ENCODE measurements around the gene EEF2K.

DNA sequence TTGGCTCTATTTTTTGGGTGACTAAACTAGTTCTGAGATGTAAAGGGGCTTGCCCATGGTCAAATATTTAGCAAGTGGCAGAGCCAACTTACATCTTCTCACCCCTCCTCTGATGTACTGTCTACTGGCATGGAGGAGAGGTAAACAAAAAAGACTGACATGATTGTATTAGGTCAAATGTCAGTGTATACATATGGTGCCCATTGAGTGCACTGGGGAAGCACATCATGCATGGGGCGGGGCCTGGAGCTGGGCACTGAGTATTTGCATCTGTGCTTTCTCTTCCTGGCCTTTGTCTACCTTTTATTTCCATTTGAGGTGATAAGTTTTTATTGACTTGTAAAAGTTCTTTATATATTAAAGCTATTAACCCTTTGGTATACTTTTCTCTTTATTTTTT lies 68.8 kb downstream of the EEF2K start:
- TF ChIP-seq, protein P1, sequence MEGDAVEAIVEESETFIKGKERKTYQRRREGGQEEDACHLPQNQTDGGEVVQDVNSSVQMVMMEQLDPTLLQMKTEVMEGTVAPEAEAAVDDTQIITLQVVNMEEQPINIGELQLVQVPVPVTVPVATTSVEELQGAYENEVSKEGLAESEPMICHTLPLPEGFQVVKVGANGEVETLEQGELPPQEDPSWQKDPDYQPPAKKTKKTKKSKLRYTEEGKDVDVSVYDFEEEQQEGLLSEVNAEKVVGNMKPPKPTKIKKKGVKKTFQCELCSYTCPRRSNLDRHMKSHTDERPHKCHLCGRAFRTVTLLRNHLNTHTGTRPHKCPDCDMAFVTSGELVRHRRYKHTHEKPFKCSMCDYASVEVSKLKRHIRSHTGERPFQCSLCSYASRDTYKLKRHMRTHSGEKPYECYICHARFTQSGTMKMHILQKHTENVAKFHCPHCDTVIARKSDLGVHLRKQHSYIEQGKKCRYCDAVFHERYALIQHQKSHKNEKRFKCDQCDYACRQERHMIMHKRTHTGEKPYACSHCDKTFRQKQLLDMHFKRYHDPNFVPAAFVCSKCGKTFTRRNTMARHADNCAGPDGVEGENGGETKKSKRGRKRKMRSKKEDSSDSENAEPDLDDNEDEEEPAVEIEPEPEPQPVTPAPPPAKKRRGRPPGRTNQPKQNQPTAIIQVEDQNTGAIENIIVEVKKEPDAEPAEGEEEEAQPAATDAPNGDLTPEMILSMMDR (IDR thresholded peaks at IDR 0.05; ENCODE audit: low read depth, low read length, poor library complexity, severe bottlenecking): no peak
- no peak for TF ChIP-seq EZH2phosphoT487 (IDR thresholded peaks at IDR 0.05; ENCODE audit: borderline replicate concordance, low read length)

Data from DOHH2 (cell line).